Measurements from ENCODE around the gene LRCOL1.

The LRCOL1 gene

GRCh38 chr12:132619386-132620112, 9.2 kb upstream of the LRCOL1 start:
- no peak for DNase-seq (ENCODE audit: low read depth in 2 of 3, low spot score in 2 of 3)

GRCh38 chr12:132619071-132619385, 8.6 kb upstream of the LRCOL1 start:
- DNase-seq (ENCODE audit: low read depth in 2 of 3, low spot score in 2 of 3), result no peak

- DNase-seq (ENCODE audit: low read depth in 2 of 3, low spot score in 2 of 3), result no peak
These were observed 8.3 kb upstream of the LRCOL1 start, which contains the start of gene P2RX2 for GRCh38 chr12:132618683-132619043. P2RX2 (plus strand) TSS chr12:132618776; CDS start chr12:132618817, 41 bp downstream.

GRCh38 chr12:132617822-132618682, 7.7 kb upstream of the LRCOL1 start:
- DNase-seq (ENCODE audit: low read depth in 2 of 3, low spot score in 2 of 3), result no peak

GRCh38 chr12:132617135-132617701, 6.8 kb upstream of the LRCOL1 start:
- no peak for DNase-seq (ENCODE audit: low read depth in 2 of 3, low spot score in 2 of 3)

GRCh38 chr12:132615579-132616038, 5.2 kb upstream of the LRCOL1 start:
- DNase-seq (ENCODE audit: low read depth in 2 of 3, low spot score in 2 of 3), result no peak

GRCh38 chr12:132614861-132615578, 4.6 kb upstream of the LRCOL1 start:
- peak; percentile 43 to 69 (median 67) for DNase-seq (ENCODE audit: low read depth in 2 of 3, low spot score in 2 of 3)

- no peak for DNase-seq (ENCODE audit: low read depth in 2 of 3, low spot score in 2 of 3)
These were observed 3.6 kb upstream of the LRCOL1 start for GRCh38 chr12:132614029-132614428.

- DNase-seq (ENCODE audit: low read depth in 2 of 3, low spot score in 2 of 3), result no peak
These were observed 1.2 kb upstream of the LRCOL1 start for GRCh38 chr12:132611620-132612019.

GRCh38 chr12:132610866-132611602, 652 bp upstream of the LRCOL1 start:
- no peak for DNase-seq (ENCODE audit: low read depth in 2 of 3, low spot score in 2 of 3)

- DNase-seq (ENCODE audit: low read depth in 2 of 3, low spot score in 2 of 3), result no peak
These were observed 1.9 kb downstream of the LRCOL1 start for GRCh38 chr12:132608231-132609171.

GRCh38 chr12:132606927-132607326, 3.5 kb downstream of the LRCOL1 start:
- DNase-seq (ENCODE audit: low read depth in 2 of 3, low spot score in 2 of 3), result no peak

- no peak for DNase-seq (ENCODE audit: low read depth in 2 of 3, low spot score in 2 of 3)
These were observed 3.9 kb downstream of the LRCOL1 start for GRCh38 chr12:132606466-132606865.

GRCh38 chr12:132605892-132606291, 4.5 kb downstream of the LRCOL1 start:
- DNase-seq (ENCODE audit: low read depth in 2 of 3, low spot score in 2 of 3), result no peak

- no peak for DNase-seq (ENCODE audit: low read depth in 2 of 3, low spot score in 2 of 3)
These were observed 5.5 kb downstream of the LRCOL1 start for GRCh38 chr12:132604668-132605441.

- DNase-seq (ENCODE audit: low read depth in 2 of 3, low spot score in 2 of 3), result no peak
These were observed 6.2 kb downstream of the LRCOL1 start for GRCh38 chr12:132604151-132604618.

GRCh38 chr12:132603240-132604150, 6.9 kb downstream of the LRCOL1 start:
- no peak for DNase-seq (ENCODE audit: low read depth in 2 of 3, low spot score in 2 of 3)

Data from activated CD8-positive, alpha-beta memory T cell treated with anti-CD3 and anti-CD28 coated beads for 48 hours (primary cell).